ENCODE measurements around the gene COL17A1.

The COL17A1 gene

DNA sequence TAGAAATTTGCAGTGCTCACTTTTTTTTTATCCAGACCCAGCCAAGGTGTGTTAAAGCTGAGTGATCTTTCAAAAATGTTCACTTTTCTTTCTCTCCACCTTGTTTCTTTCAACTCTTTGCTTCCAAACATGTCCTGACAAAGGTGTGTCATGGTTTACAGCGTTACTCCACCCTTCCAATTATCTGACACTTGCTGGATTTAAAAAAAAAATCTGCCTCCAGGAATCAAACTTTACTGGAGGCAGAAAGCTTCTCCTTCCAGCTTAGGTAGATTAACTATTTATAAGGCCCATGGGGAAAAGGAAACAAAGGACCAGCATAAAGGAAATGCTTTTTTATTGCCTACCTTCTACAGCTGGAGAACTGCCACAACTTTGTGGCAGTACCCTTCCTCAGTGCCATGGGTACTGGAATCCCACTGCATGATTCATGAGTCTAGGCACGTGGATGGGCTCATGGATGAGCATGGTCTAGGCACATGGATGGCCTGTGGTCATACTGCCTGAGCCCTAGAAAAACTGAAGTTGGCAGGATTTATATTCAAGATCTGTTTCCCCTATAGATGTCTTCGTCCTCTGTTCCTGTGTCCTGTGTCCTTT, at the start of gene COL17A1:
Gene COL17A1, minus strand, starts transcription at position 80 of the 600 bp plus-strand sequence. CDS start 5,207 bp downstream, outside the sequence.
- H3K4me3 ChIP-seq (ENCODE audit: low read depth, low read length) = no peak within 1 kb of the TSS

DNA sequence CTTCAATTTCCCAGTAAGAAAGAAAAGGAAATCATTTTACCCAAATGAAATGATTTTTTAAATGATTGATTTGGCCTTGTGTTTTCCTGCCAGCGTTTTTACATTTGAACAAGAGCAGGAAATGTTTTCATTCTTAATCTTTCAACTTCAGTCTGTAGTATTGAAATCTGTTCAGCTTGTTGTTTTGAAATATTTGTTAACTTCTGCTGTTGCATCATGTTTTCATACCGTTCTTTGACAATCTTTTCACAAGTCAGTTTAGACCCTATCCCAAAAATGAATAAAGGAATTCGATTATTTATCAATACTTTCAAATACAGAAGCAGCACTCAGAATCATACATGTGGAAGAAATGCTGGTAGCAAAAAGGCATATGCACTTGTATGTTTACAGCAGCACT, 44.4 kb upstream of the COL17A1 start:
- no peak overlapping the region for H3K4me3 ChIP-seq (ENCODE audit: low read depth, low read length)

DNA sequence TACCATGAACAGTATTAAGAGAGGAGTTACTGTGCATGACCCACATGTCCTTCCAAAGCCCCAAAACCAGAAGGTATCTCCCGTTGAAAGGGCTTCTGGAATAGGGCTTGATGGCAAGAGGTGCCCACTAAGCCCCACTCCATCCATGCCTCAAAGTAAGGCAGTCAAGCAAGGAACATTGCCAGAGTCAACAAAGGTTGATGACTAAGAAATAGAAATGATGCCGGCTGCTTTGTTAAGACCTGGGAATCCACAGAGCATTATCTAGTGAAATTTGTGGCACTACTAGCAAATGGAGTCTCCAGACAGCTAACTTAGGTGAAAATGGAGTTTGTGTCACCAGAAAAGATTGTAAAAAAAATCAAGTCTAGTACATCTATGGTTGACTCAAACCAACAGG, 42.5 kb upstream of the COL17A1 start:
- H3K4me3 ChIP-seq (ENCODE audit: low read depth, low read length) = no peak overlapping the region

DNA sequence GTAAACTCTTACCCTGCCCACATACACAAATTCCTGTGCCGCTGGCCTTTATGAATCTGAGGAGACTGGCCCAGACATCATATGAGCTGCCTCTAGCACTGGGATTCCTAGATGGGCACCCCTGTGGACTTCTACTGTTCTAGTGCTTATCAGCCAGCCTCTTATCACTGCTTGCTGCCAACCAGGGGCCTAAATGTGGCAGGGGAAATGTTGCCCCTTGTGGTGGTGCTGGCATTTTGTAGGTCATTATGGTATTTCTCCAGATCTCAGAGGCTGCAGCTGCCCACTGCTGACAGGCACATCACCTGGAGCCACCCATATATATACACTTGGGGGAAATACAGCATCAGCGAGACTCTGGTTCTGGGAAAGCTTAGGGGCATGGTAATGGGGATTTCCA, 41.7 kb upstream of the COL17A1 start:
- H3K4me3 ChIP-seq (ENCODE audit: low read depth, low read length) = no peak overlapping the region

DNA sequence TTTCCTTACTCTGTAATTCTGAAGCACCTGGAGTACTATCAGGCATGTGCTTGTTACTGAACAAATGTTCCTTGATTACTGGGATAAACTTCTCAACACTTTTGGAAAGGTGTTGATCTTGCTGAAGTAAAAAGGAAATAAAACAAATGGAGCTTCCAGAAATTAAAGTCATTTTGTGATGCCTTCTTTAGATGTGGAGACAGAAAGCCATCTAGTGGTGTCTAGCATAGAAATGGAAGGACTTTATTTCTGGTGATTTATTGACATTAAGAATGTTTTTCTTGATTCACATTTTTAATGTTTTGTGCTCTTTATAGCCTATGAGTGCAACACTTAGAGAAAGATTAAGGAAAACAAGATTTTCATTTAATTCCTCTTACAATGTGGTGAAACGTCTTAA, 37.7 kb upstream of the COL17A1 start:
- H3K4me3 ChIP-seq (ENCODE audit: low read depth, low read length) = no peak overlapping the region

DNA sequence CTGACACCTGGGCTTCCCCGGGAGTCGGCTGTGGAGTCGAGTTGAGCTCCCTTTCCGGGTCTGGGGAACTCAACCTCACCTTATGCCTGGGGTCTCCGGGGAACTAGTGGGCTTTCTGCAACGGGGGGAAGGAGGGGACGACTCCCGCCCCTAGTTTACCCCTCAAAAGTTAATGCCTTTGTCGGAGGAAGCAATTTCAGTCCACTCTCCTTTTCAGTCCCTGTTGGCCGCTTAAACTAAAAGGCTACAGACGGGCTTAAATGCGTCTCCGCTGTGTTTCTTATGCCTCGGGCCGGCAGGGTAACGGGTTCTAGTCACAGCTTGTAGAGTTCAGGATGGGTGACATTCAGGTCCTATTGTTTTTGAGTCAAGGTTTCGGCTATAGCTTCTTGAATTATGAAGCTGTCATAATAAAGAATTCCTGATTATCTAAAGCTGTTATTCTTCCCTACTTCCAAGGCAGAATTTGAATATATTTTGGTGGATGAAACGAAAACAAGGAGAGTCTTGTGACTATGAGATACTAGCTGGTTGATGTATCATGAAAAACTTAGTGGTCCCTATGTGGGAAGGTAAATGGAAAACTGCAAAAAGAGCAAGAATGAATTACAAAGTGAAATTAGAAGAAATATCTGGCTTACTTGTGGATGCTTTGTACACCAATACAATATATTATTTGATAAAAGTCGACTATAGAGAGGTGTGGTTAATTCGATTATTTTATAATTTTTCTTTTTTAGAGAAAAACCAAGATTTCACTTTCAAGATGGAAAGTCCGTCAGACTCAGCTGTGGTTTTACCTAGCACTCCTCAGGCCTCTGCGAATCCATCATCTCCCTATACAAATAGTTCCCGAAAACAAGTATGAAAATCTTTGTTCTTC, 36.8 kb upstream of the COL17A1 start:
- H3K4me3 ChIP-seq (ENCODE audit: low read depth, low read length) = peak overlapping the region; percentile 85

DNA sequence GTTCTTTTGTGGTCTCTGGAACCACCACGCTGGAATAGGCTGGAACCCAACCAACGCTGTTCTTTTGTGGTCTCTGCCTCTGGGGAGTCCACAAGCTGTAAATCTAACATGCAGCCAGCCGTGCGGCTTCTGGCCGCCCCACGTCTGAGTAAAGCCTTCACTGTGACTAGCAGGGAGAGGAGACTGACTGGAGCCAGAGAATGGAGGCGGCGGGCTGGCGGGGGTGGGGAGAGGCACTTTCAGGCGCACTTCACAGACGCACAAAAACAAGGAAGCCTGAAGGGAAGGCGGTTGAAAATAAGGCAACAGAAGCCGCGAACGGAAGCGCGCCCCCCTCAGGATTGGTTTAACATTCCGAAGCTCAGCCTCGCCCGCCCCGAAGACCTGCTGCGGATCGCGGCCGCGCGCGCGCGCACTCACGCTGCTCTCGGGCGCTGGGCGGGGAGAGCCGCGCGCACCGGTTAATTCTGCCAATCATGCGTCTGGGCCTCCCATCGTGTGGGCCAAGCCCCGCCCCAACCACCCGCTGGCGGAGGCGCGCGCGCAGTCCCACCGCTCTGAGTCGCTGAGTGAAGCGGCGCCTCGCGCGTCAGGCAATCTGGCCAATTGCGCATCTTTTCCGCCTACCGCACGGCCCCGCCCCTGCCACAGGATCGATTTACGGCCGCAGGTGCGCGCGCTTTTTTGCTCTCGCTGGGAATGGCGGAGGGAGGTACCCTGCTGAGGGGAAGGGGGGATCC, 36.0 kb upstream of the COL17A1 start, which contains the start of gene SFR1:
Gene SFR1, plus strand, starts transcription at position 687 of the 740 bp plus-strand sequence. Its CDS starts 13 bp downstream, at position 700.
- peak within 1 kb of the TSS; percentile 85 for H3K4me3 ChIP-seq (ENCODE audit: low read depth, low read length)

DNA sequence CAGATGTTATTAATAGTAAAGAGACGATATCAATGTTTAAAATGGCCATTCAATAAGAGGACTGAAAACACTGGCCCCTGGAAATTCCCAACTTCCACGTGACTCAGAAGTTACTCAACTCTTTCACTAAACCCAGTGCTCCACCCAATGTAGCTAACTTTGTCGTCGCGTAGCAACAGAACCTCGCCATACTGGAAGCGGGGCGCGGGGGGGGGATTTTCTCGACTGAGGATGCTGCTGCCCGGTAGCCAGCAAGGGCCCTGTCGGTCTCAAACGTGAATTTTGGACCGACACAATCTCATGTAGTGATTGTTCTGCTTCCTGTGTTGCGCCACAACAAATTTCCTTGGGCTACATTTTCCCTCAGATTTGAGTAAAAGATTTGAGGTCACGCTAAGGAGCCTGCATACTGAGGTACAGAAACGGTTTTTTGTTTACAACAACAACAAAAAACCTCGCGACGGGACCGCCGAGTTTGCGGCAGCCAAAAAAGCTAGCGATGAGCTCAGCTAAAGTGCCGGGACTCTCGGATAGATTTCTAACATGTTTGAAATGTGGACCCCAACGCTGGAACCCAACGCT, 35.3 kb upstream of the COL17A1 start:
- H3K4me3 ChIP-seq (ENCODE audit: low read depth, low read length) = peak overlapping the region; percentile 38

DNA sequence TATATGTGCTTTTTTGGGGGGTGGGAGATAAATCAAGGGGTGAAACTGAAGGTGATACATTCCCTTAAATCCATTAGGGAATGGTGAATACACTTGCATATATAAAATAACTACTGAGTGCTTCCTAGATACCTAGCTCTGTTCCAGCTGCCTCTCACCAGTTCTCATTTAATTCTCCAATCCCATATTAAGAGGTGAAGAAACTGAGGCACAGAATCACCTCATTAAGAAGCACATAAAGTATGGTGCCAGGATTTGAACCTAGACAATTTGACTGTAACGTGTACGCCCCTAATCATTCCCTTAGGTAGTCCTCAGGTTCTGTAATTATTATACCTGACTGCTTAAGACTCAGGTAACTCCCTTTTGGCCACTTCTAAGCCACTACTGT, 34.8 kb upstream of the COL17A1 start:
- peak overlapping the region; percentile 5 for H3K4me3 ChIP-seq (ENCODE audit: low read depth, low read length)

DNA sequence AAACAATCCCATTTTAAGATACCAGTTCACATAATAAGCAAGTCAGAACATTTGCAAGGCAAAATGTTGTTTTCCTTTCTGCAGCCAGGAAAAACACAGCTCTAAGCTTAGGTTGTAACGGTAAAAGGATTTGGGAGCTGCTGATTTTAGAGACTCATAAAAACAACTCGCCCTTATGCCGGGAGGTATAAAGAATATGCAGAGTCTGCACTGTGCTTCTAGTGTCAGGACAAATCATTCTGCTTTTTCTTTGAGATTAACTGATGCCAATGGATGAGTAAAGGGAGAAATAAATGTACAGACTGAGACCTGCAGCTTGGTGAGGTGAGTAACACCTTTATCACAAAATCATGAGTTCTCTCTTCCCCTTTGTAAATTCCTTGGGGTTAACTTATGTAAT, 34.3 kb upstream of the COL17A1 start:
- H3K4me3 ChIP-seq (ENCODE audit: low read depth, low read length) = no peak overlapping the region

DNA sequence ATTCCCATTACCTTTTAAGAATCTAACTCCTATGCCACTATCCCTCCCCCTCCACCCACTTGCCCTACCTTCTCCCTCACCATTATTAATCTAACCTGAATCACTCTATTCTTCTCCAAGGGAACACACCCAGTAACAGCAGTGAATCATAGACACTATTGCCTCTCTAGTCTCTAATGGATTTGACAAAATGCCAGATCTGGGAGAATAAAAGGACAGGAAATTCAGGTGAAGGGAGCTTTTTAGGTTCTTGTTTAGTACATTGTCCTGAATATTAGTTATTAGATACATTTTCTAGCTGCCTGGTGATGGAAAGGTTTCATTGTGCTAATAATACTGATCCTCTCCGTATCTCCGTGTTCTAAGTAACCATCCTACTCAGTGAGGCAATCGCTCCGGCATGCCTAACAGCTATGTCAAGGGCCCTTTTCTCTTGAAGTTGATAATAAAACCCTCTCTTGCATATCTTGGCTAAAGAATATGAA, 32.2 kb upstream of the COL17A1 start:
- H3K4me3 ChIP-seq (ENCODE audit: low read depth, low read length) = no peak overlapping the region

DNA sequence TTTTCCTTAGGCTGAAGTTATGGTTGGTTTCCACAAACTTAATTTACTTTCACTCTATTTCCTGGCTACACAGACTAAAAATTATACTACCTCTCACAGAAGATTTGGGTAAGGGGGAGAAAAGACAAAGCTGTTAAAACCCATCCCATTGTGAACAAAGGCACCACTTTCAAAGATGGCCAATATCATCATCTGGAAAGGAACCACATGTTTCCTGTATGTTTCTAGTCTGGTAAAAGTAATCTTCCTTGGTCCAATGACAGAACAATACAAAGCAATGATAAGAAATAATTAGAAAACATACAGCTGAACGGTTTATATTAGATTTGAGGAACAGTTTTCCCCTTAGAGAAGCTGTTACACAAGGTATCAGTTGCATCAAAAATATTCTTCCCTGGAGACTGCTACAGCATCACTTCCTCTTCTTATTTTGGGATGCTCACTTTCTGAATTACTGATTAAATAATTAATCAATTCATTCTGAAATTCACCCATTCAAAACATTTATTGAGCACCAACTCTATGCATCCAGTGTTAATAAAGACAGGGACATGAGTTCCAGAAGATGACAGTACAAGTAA, 27.8 kb upstream of the COL17A1 start:
- no peak overlapping the region for H3K4me3 ChIP-seq (ENCODE audit: low read depth, low read length)

DNA sequence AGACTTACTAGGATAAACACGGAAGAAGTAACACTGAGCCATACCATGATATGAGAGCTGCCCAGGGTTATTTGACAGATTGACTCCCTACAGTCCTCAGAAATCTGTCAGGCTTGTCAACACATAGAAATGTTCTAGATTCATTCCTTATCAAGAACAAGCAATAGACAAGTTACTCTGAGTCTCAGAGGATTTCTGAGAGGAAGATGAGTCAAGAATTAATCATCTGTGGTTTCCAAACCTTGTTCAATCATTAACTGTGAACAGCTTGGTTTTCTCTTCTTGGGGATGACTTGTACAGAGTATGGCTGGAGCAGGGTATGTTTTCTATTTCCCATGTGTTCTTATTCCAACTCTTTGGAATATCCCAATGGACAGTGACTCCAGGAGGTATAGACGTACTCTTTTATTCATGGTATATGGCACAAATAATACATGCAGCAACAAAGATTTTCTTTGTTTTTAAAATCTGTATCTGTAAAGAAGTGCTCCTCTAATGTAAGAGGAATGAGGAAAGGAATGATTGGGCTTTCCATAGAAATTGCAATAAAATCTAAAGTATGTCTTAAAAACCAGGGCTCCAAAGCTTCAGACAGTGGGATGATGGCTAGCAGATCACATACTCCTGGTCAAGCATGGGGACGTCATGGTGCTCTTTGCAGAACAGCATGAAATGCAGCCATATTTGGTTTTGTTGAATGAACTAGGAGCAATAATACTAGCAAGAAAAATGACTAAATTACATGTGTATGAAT, 24.4 kb upstream of the COL17A1 start:
- no peak overlapping the region for H3K4me3 ChIP-seq (ENCODE audit: low read depth, low read length)

DNA sequence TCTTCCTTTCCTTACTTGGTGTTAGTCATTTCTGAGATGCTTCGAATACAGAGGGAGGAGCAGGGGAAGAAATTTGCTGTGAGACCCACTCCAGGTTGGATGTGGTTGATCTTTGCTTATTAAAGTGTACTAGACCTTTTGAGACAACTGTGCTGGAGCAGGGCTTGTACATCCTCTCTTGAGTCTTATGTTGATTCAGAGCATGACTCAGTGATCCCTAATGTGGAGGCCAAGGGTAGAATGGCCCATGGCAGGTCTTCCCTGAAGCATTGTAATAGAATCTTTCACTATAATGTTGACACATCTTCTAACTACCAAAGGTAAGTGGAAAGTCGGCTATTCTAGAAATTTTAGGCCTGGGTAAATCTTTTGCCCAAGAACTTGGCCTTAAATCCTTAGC, 19.2 kb upstream of the COL17A1 start:
- H3K4me3 ChIP-seq (ENCODE audit: low read depth, low read length) = no peak overlapping the region

DNA sequence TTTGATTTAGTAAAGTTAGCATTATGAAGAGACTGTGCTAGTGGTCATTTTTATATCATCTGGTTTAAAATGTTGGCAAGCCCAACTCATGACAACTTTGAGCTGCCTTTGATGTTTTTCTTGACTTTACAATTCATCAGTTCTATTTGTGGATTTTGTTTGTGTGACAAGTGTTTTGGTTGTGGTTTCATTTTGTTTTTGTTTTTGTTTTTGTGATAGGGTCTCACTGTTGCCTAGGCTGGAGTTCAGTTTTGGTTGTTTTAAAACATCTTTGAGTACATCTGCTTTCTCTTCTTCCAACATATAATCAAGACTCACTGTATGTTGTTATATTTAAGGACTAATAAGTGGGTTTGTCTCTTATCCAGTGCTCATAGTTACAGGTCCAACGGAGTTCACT, 18.7 kb upstream of the COL17A1 start:
- no peak overlapping the region for H3K4me3 ChIP-seq (ENCODE audit: low read depth, low read length)

DNA sequence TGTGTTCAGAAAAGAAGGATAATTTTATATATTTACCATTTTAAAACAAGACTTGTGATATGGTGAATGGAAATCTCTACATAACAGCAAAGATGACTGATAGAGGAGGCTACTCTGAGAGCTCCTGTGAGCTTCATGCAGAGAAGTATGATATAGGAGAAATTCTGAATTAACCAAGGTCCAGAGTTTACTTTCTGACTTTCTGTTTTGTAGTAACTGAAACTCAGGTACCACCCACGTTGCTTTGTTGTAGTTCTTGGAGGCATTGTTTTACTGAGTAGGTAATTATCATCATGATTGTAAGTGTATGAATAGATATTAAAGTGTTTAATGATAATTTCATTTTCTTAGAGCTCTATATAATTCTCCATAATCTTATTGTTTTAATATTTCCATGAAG, 18.3 kb upstream of the COL17A1 start:
- no peak overlapping the region for H3K4me3 ChIP-seq (ENCODE audit: low read depth, low read length)

DNA sequence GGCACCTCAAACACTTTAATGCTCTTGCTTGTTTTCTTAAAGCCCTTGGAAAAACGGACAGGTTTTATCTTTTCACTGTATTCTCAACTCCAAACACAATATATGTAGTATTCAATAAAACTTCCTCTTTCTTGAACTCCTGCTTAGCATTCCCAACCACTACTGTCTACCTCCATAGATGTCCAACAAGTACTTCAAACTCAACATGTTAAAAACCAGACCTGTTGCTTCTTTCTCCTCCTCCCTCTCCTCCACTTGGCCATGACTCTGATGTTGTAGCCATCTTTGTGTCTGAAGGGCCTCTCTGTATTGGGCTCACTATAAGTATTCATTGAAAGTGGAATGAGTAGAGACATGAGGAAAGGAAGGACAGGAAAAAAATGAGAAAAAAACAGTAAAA, 16.2 kb upstream of the COL17A1 start:
- H3K4me3 ChIP-seq (ENCODE audit: low read depth, low read length) = no peak overlapping the region

DNA sequence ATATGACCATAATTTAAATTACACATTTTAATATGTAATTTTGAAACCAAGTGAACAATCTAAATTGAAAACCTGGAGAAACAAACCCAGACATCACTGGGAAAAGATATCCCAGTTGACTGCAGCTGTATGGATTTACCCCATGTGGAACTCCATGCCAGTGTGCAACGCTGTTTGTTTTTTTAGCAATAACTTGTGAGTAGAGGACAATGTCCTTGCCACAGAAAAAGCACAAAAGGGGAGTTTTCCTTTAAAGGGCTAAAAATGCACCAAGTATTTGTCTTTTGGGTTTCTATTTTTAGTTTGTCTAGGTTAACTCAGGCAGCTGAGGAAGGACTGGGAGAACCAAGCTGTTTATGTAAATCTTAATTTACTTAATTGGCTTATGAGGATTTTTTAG, 15.1 kb upstream of the COL17A1 start:
- no peak overlapping the region for H3K4me3 ChIP-seq (ENCODE audit: low read depth, low read length)

DNA sequence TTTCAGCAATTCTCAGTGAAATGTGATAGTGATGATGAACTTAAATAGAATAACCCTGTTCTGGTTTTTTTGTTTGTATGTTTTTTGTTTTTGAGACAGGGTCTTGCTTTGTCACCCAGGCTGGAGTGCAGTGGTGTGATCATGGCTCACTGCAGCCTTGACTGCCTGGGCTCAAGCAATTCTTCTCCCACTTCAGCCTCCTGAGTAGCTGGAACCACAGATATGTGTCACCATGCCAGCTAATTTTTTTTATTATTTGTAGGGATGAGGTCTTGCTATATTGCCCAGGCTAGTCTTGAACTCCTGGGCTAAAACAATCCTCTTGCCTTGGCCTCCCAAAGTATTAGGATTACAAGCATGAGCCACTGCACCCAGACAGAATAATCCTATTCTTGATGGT, 14.3 kb upstream of the COL17A1 start:
- no peak overlapping the region for H3K4me3 ChIP-seq (ENCODE audit: low read depth, low read length)

DNA sequence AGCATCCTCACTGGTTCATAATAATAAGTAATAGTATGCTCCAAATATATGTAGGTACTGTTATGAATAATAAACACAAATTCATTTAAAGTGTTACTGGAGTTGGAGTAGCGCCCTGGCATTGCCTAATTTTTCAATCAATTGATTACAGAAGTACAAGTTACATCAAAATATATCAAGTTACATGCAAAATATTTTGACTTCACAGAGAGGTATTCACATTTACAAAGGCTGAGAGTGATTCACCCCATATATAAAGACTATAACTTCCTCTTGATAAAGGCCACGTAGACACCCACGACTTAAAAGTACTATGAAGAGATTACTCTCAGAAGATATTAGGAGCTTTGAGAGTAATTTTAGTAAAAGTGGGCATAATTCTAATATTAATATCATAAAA, 13.6 kb upstream of the COL17A1 start:
- H3K4me3 ChIP-seq (ENCODE audit: low read depth, low read length) = no peak overlapping the region
